Tibial artery (tissue), 4 donors: ENCODE data around the gene LRRC18.

Experiments used
- DNase-seq, 2 donors: peaks; one replicate each; pipeline ENCODE4 v3.0.0-alpha.2; 2019
- H3K27ac ChIP-seq, 2 donors: fragments of 200-600 bp; sonication (generic) in 1 of 2; 1 replicate in 1 of 2; 2 replicates in 1 of 2; pipeline ENCODE4 v1.5.1; 2018 to 2019; ENCODE audit warnings: mild to moderate bottlenecking in 1 of 2
- H3K27me3 ChIP-seq, 2 donors: fragments of 200-600 bp; sonication (generic) in 1 of 2; one replicate each; pipeline versions ENCODE4 v1.5.1 to v1.6.0; 2016 to 2019
- H3K36me3 ChIP-seq, 3 donors: fragments of 200-600 bp; sonication (generic) in 2 of 3; one replicate each; pipeline ENCODE4 v1.5.1; 2016 to 2019; ENCODE audit warnings: mild to moderate bottlenecking in 2 of 3
- H3K4me1 ChIP-seq, 4 donors: fragments of 200-600 bp; sonication (generic) in 2 of 4; 1 replicate in 3 of 4; 2 replicates in 1 of 4; pipeline ENCODE4 v1.5.1; 2016 to 2019
- H3K4me3 ChIP-seq, 2 donors: fragments of 200-600 bp; sonication (generic) in 1 of 2; 1 replicate in 1 of 2; 2 replicates in 1 of 2; pipeline ENCODE4 v1.5.1; 2018 to 2019; ENCODE audit warnings: mild to moderate bottlenecking in 2 of 2
- H3K9me3 ChIP-seq, 3 donors: fragments of 200-600 bp; sonication (generic) in 1 of 3; one replicate each; pipeline ENCODE4 v1.5.1; 2016 to 2019
- intact Hi-C: fragments of 100-400 bp; cut with DNase I; formaldehyde crosslinking; loops from one replicate; pipeline ENCODE4 v1.15.0; 2023; ENCODE audit warnings: low total_unique reads
- TF ChIP-seq, protein P1 (sequence below), 2 experiments: fragments of 200-600 bp in 1 of 2; fragments of 450-650 bp in 1 of 2; IDR thresholded peaks; one replicate each; pipeline ENCODE4 v1.5.1; 2017 to 2019; ENCODE audit warnings: antibody characterized with exemption in 2 of 2, mild to moderate bottlenecking in 1 of 2, moderate library complexity in 1 of 2

Gene LRRC18

DNA sequence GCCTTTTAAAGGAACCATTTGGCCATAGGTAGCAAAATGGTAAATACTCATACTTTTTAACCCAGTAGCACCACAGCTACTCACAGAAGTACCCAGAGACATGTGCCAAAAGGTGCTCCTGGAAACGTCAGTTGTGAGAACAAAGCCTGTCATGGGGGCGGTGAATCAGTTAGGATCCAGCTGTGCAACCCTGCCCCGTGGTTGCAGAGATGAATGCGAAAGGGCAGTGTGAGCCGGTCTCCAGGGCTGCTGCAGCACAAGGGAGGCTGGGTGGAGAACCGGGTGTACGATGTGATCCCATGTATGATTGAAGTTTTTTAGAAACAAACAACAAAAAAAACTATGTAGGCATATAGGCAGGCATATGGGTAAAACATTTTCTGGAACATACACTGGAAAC, 1.3 kb upstream of the LRRC18 start:
- Histone ChIP-seq H3K27ac (no peak overlapping the region), H3K4me1 (no peaks in the 10 kb centered on the region), H3K27me3 (no peaks in the 10 kb centered on the region), H3K4me3 (no peak overlapping the region), H3K36me3 (no peaks in the 10 kb centered on the region), H3K9me3 (no peaks in the 10 kb centered on the region)
- DNase-seq, result no peak
- intact Hi-C loops, result no loop called here
- TF ChIP-seq, protein P1, sequence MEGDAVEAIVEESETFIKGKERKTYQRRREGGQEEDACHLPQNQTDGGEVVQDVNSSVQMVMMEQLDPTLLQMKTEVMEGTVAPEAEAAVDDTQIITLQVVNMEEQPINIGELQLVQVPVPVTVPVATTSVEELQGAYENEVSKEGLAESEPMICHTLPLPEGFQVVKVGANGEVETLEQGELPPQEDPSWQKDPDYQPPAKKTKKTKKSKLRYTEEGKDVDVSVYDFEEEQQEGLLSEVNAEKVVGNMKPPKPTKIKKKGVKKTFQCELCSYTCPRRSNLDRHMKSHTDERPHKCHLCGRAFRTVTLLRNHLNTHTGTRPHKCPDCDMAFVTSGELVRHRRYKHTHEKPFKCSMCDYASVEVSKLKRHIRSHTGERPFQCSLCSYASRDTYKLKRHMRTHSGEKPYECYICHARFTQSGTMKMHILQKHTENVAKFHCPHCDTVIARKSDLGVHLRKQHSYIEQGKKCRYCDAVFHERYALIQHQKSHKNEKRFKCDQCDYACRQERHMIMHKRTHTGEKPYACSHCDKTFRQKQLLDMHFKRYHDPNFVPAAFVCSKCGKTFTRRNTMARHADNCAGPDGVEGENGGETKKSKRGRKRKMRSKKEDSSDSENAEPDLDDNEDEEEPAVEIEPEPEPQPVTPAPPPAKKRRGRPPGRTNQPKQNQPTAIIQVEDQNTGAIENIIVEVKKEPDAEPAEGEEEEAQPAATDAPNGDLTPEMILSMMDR (IDR thresholded peaks at IDR 0.05), result no peak

DNA sequence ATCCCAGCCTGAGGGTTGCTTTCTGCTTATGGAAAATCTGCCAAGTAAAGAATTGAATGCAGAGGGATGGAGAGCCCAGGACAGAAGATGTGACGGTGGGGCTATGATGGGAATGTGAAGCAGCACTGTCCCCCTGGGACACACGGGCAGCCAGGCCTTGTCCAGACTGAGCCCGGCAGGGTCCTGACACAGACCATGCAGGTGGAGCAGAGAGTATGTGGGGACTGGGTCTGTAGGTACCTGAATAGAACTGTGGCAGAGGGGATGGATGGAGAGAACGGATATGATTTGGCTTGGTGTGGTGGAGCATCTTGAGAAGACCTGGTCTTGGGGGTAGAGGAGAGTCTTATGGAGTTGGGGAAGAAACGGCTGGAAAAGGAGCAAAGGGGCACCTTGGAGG, 732 bp upstream of the LRRC18 start:
- no peaks in the 10 kb centered on the region for H3K9me3 ChIP-seq
- no peak for DNase-seq
- no peak overlapping the region for H3K27ac ChIP-seq
- H3K4me1 ChIP-seq, result no peaks in the 10 kb centered on the region
- TF ChIP-seq, protein P1 (IDR thresholded peaks at IDR 0.05), result no peak
- no peaks in the 10 kb centered on the region for H3K27me3 ChIP-seq
- intact Hi-C loops, result no loop called here
- H3K4me3 ChIP-seq, result no peak overlapping the region
- no peaks in the 10 kb centered on the region for H3K36me3 ChIP-seq

DNA sequence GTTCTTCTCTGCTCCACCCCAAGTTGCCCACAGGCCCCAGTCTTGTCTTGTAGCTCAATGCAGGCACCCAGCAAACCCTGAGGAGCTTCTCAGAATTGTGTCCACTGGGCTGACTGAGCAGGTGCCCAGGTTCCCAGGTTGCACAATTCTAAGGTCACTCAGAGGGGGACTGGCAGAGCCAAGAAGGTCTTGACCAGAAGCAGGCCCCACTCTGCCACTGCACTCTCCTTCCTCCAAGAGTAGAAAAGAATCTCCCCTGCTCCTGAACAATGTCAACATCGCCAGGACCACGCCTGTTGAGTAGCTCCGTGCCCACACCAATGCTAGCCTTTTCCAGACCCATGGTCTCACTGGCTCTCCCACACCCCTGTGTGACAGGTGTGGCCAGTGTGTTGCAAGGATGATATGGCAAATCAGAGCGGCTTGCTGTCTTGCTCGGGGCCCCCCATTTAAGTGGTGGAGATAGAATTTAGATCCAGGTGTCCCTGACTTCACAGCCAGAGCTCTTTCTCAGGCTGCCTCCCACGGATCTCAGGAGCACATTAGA, 577 bp downstream of the LRRC18 start:
- no peak for DNase-seq
- Histone ChIP-seq H3K27ac (no peak overlapping the region), H3K27me3 (no peaks in the 10 kb centered on the region), H3K4me1 (no peaks in the 10 kb centered on the region), H3K4me3 (no peak overlapping the region), H3K9me3 (no peaks in the 10 kb centered on the region), H3K36me3 (no peaks in the 10 kb centered on the region)
- TF ChIP-seq, protein P1 (IDR thresholded peaks at IDR 0.05), result no peak
- intact Hi-C loops, result no loop called here

DNA sequence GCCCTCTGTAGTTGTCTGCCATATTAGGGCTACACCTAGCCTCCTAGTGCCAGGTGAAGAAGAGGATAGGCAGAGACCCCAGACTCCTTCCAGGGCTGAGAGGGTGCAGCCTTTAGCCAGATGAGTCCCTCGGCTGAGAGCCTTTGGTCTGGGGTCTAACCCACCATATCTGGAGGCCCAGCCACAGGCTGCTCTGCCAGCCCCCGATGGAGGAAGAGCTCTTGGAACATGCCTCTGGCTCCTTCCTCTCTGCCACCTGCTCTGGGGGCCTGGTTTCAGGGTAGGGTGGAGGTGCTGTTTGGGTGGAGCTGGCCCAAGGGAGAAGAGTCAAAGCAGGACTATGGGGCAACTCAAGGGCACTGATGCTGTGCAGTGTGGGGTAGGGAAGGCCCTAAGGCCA, 1.4 kb downstream of the LRRC18 start:
- no peak overlapping the region for H3K4me3 ChIP-seq
- H3K9me3 ChIP-seq, result no peaks in the 10 kb centered on the region
- intact Hi-C loops, result no loop called here
- no peaks in the 10 kb centered on the region for H3K27me3 ChIP-seq
- TF ChIP-seq, protein P1 (IDR thresholded peaks at IDR 0.05), result no peak
- no peak for DNase-seq
- no peaks in the 10 kb centered on the region for H3K4me1 ChIP-seq
- H3K36me3 ChIP-seq, result no peaks in the 10 kb centered on the region
- H3K27ac ChIP-seq, result no peak overlapping the region

DNA sequence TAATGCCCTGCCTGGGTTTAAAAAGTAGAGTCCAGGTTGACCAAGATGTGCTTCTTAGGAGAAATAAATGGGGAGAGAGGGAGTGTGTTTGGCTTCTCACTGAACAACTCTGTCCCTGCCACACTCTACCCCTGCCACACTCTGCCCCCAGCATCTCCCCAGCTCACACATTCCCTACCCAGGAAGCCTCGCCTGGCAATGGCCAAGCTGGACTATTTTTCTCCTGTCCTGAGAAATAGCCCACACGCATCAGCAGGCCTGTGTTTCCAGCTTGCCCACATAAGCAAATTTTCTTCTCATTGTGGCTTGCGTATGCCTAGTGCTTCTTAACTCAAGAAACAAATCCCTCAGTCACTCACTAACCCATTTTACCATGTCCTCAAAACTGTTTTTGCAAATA, 1.8 kb downstream of the LRRC18 start:
- no peak for DNase-seq
- no peak overlapping the region for H3K27ac ChIP-seq
- no peaks in the 10 kb centered on the region for H3K4me1 ChIP-seq
- TF ChIP-seq, protein P1 (IDR thresholded peaks at IDR 0.05), result no peak
- H3K36me3 ChIP-seq, result no peaks in the 10 kb centered on the region
- no peak overlapping the region for H3K4me3 ChIP-seq
- no peaks in the 10 kb centered on the region for H3K27me3 ChIP-seq
- H3K9me3 ChIP-seq, result no peaks in the 10 kb centered on the region
- intact Hi-C loops, result no loop called here

DNA sequence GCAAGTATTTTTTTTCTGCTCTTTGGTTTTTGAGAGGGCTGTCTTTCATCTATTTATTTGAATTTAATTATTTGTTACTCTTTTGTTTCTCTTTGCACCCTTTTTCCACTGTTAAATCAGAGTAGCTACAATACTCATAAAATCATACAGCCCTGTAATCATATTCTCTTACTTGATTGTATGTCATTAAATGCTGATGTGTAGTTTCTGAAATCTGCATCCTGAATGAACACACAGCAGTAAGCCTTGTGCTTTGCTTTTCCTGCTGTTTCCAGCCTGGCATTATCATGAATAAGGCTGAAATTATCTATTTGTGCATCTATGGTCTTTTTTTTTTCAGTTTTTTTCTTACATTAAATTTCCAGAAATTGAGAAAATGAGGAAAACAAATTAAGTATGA, 4.1 kb downstream of the LRRC18 start:
- Histone ChIP-seq H3K4me1 (no peaks in the 10 kb centered on the region), H3K9me3 (no peaks in the 10 kb centered on the region), H3K36me3 (no peaks in the 10 kb centered on the region), H3K27ac (no peak overlapping the region), H3K27me3 (no peaks in the 10 kb centered on the region), H3K4me3 (no peak overlapping the region)
- TF ChIP-seq, protein P1 (IDR thresholded peaks at IDR 0.05), result no peak
- intact Hi-C loops, result no loop called here
- no peak for DNase-seq
